Measurements from ENCODE around the gene ZBTB3.
"Not testable (repeated sequence)": the region's sequence is repeated elsewhere in the genome, so short reads cannot be mapped to it uniquely, and the experiment has no call there.

The ZBTB3 gene

DNA sequence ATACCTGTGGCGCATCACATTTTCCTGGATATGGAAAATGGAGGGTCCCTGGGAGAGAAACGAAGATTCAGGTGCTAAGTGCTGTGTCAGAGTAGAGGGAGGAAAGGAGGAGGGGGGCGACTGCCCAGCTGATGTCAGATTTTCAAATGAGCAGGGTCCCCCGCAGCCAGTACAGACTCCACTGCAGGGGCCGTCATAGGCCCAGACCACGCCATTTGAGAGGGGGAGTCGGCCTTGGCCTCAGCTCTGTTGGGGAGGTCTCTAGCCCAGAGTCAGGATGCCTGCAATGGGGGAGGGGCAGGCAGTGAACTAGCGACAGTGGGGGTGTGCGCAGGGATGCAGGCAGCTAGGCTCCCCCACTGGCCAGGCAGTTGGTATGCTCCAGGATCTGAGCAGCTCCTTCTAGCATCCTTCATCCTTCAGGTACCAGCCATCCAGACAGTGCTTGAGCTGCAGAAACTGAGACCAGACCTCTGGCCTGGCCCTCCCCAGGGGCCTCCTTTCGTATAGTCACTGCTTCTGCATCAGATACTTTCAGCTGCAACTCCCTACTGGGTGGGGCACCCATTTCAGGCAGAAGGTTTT, 46.6 kb downstream of the ZBTB3 start, which contains the start of the genes BSCL2 and GNG3:
Gene BSCL2 (minus strand): TSS at position 148 of the 585 bp plus-strand sequence. CDS start 229 bp downstream, outside the sequence.
Gene GNG3 (plus strand): TSS at position 400 of the 585 bp plus-strand sequence. CDS start 620 bp downstream, outside the sequence.
- H3K27me3 Mint-ChIP-seq (ENCODE audit: low read depth) = no peaks in the 10 kb centered on the region

GRCh38 chr11:62706850-62707247, 47.1 kb downstream of the ZBTB3 start:
- Mint-ChIP-seq H3K36me3 (ENCODE audit: low read depth) (peaks cover 25% of the 10 kb centered on the region), H3K9me3 (no peaks in the 10 kb centered on the region), H3K4me1 (peaks cover 39% of the 10 kb centered on the region), H3K27ac (peak overlapping the region; percentile 96 to 99 (median 97)), H3K27me3 (ENCODE audit: low read depth) (no peaks in the 10 kb centered on the region), H3K4me3 (peak overlapping the region; percentile 83 to 91 (median 90))
- TF ChIP-seq, protein P1, sequence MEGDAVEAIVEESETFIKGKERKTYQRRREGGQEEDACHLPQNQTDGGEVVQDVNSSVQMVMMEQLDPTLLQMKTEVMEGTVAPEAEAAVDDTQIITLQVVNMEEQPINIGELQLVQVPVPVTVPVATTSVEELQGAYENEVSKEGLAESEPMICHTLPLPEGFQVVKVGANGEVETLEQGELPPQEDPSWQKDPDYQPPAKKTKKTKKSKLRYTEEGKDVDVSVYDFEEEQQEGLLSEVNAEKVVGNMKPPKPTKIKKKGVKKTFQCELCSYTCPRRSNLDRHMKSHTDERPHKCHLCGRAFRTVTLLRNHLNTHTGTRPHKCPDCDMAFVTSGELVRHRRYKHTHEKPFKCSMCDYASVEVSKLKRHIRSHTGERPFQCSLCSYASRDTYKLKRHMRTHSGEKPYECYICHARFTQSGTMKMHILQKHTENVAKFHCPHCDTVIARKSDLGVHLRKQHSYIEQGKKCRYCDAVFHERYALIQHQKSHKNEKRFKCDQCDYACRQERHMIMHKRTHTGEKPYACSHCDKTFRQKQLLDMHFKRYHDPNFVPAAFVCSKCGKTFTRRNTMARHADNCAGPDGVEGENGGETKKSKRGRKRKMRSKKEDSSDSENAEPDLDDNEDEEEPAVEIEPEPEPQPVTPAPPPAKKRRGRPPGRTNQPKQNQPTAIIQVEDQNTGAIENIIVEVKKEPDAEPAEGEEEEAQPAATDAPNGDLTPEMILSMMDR (IDR thresholded peaks at IDR 0.05; ENCODE audit: unreplicated experiment in 3 of 3) = no peak

More for the DNA sequence above, 46.6 kb downstream of the ZBTB3 start, which contains the start of the genes BSCL2 and GNG3:
- Mint-ChIP-seq H3K36me3 (ENCODE audit: low read depth) (peaks cover 24% of the 10 kb centered on the region), H3K27ac (peak within 1 kb of the TSS; percentile 96 to 99 (median 97)), H3K4me1 (peaks cover 39% of the 10 kb centered on the region), H3K4me3 (peak within 1 kb of the TSS; percentile 83 to 91 (median 90)), H3K9me3 (no peaks in the 10 kb centered on the region)
- TF ChIP-seq, protein P1 (IDR thresholded peaks at IDR 0.05; ENCODE audit: unreplicated experiment in 3 of 3) = no peak

DNA sequence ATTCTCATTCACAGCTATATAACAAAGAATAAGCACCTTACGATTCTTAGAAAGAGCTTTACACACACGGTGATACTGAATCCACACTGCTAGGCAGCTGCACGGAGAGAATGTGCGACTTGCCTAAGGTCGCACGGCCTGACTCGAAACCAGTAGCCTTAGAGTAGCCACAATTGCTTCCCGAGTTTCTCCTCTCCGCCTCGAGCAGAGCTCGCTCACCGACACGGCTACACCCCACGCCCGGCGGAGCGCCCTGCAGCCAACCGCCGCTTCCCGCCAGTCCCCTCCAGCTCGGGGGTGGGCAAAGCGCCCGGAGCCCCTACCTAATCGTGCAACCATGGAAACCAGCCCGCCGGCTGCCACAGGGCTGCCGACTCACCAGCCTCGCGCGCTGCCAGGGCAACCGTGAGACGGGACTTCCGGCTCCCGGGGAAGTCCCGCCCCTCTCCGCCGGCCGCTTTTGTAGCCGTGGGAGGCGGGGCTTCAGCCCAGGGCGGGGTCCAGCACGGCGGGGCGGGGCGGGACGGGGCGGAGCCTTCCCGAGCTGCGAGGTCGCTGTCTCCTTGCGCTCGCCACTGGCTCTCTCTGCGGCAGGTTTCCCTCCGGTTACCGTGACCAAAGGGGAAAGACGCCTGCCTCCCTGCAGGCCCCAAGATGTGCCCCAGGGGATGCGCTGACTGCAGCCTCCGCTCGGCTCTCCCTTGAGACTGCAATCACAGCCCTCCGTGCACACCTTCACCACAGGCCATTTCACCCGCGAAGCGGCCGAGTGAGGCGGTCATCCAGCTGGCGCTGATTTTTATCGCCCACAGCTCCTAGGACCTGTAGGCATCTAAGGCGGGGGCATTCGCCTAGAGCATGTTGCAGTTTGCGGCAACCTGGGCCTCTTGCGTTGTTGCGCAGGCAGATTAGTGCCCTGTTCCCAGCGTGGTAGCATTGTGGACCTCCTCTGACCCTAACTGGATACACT, 47.8 kb downstream of the ZBTB3 start:
- TF ChIP-seq, protein P1 (IDR thresholded peaks at IDR 0.05; ENCODE audit: unreplicated experiment in 3 of 3) = no peak
- Mint-ChIP-seq H3K4me3 (peak overlapping the region; percentile 83 to 93 (median 90)), H3K4me1 (peaks cover 39% of the 10 kb centered on the region), H3K27ac (peak overlapping the region; percentile 96 to 99 (median 97)), H3K27me3 (ENCODE audit: low read depth) (no peaks in the 10 kb centered on the region), H3K36me3 (ENCODE audit: low read depth) (peaks cover 28% of the 10 kb centered on the region), H3K9me3 (no peaks in the 10 kb centered on the region)

- Mint-ChIP-seq H3K4me1 (peaks cover 39% of the 10 kb centered on the region), H3K27me3 (ENCODE audit: low read depth) (no peaks in the 10 kb centered on the region), H3K4me3 (peak overlapping the region; percentile 83 to 93 (median 90)), H3K36me3 (ENCODE audit: low read depth) (peaks cover 26% of the 10 kb centered on the region), H3K27ac (peak overlapping the region; percentile 88 to 97 (median 89)), H3K9me3 (no peaks in the 10 kb centered on the region)
- TF ChIP-seq, protein P1 (IDR thresholded peaks at IDR 0.05; ENCODE audit: unreplicated experiment in 3 of 3) = no peak
These were observed 48.5 kb downstream of the ZBTB3 start for GRCh38 chr11:62705413-62705812.

DNA sequence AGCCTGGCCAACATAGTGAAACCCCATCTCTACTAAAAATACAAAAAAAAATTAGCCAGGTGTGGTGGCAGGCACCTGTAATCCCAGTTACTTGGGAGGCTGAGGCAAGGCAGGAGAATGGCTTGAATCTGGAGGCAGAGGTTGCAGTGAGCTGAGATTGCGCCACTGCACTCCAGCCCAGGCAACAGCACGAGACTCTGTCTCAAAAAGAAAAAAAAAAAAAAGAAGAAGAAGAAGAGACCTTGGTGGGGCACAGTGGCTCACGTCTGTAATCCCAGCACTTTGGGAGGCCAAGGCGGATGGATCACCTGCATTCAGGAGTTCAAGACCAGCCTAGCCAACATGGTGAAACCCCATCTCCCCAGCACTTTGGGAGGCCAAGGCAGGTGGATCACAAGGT, 50.0 kb downstream of the ZBTB3 start:
- H3K27ac Mint-ChIP-seq; H3K9me3 Mint-ChIP-seq; H3K27me3 Mint-ChIP-seq (ENCODE audit: low read depth): not testable (repeated sequence)
- Mint-ChIP-seq H3K4me3 (peak overlapping the region in 2 of 3 experiments; percentile 17 to 22), H3K36me3 (ENCODE audit: low read depth) (peaks cover 23% of the 10 kb centered on the region), H3K4me1 (peaks cover 33% of the 10 kb centered on the region)

DNA sequence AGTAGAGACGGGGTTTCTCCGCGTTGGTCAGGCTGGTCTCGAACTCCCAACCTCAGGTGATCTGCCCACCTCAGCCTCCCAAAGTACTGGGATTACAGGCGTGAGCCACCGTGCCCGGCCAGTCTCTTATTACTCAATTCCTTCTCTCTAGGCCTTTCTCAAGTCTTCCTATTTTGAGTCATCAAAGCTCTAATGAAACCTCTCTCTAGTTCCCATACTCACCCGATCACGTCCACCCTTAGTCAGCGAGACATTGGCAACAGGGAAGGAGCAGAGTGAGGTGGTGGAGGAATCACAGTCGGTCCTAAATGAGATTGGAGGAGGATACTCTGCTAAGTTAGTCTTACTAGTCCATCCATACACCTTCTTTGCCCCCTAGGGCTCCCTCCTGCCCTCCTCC, 51.7 kb downstream of the ZBTB3 start:
- TF ChIP-seq, protein P1 (IDR thresholded peaks at IDR 0.05; ENCODE audit: unreplicated experiment in 3 of 3) = no peak
- Mint-ChIP-seq H3K27ac (no peak overlapping the region), H3K36me3 (ENCODE audit: low read depth) (peaks cover 30% of the 10 kb centered on the region), H3K4me1 (peaks cover 19% of the 10 kb centered on the region), H3K9me3 (no peaks in the 10 kb centered on the region), H3K4me3 (no peak overlapping the region), H3K27me3 (ENCODE audit: low read depth) (no peaks in the 10 kb centered on the region)
